Stimulated activated CD4-positive, alpha-beta T cell treated with anti-CD3 and anti-CD28 coated beads, Interleukin-4, amount 100 ng/mL, for 4 hours (primary cell): ENCODE results near the gene TREML2.
"Not testable (repeated sequence)": the region's sequence is repeated elsewhere in the genome, so short reads cannot be mapped to it uniquely, and the experiment has no call there.

Source experiments
- DNase-seq, 2 experiments: peaks; one replicate each; pipeline ENCODE4 v3.0.0-alpha.2; 2020

The TREML2 gene

GRCh38 chr6:41208439-41209106, 7.6 kb upstream of the TREML2 start:
- DNase-seq: no peak

- no peak for DNase-seq
Observed at GRCh38 chr6:41204156-41204555, 3.2 kb upstream of the TREML2 start.

DNA sequence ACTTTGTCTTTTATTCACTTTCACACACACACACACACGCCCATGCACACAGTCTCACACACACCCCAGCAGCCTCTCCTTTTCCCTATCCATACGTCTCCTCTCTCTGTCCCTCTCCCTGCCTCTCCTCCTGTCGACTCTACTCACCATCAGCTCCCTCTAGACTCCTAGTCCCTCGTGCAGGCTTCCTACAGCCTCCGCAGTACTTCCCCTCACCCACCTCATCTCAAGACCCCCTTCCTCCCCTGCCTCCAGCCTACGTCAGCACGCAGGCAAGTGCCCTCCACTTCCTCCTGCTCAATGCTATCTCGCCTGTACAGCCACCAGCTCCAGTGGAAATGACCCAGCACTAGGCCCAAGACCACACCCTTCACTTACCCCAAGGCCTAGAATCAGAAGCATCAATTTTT, 820 bp upstream of the TREML2 start:
- DNase-seq: no peak

GRCh38 chr6:41200296-41200900, 551 bp downstream of the TREML2 start:
- peak; percentile 22 to 48 for DNase-seq

- DNase-seq: no peak
Observed at GRCh38 chr6:41199552-41200246, 1.2 kb downstream of the TREML2 start.

DNA sequence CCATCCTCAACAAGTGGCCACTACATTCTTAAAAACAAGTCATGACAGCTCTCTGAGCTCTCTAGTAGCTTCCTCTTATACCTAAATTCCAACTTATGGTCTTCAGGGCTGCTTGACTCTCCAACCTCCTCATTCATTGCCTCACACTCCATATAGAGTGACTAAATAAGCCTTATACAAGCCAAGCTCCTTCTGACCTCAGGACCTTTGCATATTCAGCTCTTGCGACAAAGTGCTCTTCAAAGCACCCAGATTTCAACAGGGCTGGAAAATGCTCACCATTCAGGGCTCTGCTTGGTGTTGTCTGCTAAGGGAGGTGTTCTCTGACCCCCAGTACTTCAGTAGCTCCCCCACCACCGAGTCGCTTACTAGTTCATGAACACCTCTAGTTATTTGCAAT, 3.7 kb downstream of the TREML2 start:
- no peak for DNase-seq

DNA sequence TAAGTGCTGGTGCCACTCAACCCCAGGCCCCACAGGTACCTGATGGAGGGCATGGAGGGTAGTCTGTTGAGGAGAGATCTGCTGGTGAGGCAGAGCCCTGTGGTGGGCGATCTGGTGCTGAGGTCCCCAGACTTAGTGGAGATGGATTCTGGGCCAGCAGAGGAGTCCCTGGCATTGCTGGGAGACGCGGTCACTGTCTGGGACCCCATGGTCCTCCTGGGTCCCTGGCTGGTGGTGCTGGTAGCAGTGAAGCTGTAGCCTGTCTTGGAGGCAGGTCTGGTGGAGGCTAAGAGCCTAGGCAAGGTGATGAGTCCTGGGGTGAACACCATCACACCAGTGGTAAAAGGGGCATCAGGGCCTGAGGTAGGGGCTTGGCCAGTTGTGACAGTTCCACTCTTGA, 6.6 kb downstream of the TREML2 start:
- no peak for DNase-seq

DNA sequence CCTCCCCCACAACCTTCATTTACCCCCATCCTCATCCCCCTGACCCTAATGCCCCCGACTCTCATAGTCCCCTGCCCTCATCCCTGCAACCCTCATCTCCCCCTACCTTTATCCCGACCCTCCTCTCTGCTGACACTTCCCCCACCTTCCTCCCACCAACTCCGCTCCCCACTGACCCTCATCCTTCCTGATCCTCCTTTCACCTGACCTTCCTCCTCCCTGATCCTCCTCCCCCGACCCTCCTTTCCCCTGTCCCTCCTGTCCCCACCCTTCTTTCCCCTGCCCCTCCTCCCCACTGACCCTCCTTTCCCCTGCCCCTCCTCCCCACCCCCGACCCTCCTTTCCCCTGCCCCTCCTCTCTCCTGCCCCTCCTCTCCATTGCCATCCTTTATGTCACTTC, 7.1 kb downstream of the TREML2 start:
- no peak for DNase-seq

DNA sequence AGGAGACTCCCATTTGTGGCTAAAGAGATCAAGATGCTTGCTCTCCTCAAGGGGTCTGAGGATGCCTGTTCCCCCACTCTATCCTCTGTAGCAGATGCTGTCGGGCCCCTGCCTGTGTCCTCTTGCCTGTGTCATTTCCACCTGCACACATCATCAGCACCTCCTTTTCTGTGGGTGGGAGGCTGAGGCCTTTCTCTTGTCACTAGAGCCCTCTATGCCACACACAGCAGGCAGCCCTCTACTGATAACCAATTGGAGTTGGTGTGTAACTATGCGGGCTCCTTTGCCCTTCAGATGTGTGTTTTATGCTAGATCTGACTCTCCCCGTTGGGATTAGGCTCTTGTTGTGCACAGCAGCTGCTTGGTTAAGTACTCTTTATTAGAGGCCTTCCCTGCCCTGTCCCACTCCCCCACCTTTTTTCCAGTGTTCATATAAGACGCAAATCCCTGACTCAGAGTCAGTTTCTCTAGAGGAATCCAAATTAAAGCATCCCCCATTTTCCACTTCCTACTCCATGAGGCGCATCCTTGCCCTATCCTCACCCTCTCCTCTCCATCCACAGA, 7.7 kb downstream of the TREML2 start:
- no peak for DNase-seq

DNA sequence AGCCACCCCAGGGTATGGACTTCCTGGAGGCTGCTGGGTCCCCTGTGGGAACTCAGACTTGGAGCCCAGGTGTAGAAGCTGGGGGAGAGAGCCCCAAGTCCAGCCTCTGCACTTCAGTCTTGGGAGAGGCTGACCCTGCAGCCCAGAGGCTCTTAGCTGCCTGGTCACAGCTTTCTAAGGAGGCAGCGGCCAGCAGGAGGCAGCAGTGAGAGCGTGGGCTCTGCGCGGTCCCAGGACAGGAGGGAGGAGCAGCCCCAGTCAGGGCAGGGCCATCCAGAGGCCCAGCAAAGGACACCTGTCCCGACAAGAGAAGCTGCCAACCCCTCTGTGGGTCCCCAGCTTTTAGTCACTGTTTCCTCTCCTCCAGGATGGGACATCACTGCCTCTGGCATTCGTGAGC, 9.4 kb downstream of the TREML2 start:
- DNase-seq: peak in 1 of 2 experiments; percentile 38

GRCh38 chr6:41190791-41191190, 10.2 kb downstream of the TREML2 start:
- DNase-seq: no peak

- DNase-seq: no peak
Observed at GRCh38 chr6:41189967-41190366, 11.0 kb downstream of the TREML2 start.

DNA sequence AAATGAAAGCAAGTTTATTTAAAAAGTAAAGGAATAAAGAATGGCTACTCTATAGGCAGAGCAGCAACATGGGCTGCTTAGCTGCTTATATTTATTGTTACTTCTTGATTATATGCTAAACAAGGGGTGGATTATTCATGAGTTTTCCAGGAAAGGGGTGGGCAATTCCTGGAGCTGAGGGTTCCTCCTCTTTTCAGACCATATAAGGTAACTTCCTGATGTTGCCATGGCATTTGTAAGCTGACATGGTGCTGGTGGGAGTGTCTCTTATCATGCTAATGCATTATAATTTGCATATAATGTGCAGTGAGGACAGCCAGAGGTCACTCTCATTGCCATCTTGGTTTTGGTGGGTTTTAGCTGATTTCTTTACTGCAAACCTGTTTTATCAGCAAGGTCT, 11.9 kb downstream of the TREML2 start:
- DNase-seq: not testable (repeated sequence)

GRCh38 chr6:41187924-41188886, 12.7 kb downstream of the TREML2 start:
- no peak for DNase-seq

DNA sequence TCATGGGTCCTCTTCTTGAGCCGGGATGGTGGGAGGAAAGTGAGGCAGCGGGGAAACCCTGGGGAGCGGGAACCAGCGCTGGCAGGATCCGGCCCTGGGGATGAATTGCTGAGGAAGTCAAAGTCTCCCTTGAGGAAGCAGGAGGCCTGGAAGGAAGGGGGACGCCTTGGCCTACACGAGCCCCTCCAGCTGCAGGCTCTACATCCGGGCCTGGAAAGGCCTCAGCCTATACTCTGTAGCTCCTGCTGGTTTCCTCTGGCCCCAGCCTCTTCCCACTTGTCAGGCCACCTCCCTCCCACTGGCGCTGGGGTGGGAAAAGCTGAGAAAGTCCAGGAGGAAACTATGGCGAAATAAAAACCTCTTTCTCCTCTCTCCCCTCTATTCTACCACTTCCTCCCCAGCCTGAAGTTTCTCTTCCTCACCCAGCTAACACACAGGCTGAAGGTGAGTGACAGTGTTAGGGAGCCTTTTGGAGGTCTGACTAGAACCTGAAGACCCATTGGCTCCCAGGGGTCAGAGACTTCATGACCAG, 14.9 kb downstream of the TREML2 start:
- DNase-seq: no peak

DNA sequence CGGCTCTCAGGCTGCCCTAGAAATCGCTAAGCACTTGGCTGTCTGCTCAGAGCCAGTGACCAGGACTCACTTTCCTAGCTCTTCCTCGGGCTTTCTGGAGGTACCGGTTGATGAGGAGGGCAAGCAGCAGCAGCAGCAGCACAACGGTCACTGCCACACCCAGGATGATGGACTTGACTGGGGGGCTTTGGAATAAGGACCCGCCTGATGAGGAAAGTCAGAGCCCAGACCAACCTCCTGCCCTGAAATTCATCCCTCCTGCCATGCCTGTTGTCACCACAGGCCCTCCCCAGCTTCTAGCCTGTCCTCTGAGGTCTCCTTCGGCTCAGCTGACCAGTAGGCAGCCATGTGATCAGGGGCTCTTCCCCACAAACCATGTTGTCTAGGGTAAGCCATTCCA, 16.2 kb downstream of the TREML2 start:
- no peak for DNase-seq

- peak in 1 of 2 experiments; percentile 44 for DNase-seq
Observed at GRCh38 chr6:41182069-41183034, 18.6 kb downstream of the TREML2 start.

- no peak for DNase-seq
Observed at GRCh38 chr6:41181566-41181965, 19.4 kb downstream of the TREML2 start.

GRCh38 chr6:41179163-41179562, 21.8 kb downstream of the TREML2 start:
- no peak for DNase-seq

DNA sequence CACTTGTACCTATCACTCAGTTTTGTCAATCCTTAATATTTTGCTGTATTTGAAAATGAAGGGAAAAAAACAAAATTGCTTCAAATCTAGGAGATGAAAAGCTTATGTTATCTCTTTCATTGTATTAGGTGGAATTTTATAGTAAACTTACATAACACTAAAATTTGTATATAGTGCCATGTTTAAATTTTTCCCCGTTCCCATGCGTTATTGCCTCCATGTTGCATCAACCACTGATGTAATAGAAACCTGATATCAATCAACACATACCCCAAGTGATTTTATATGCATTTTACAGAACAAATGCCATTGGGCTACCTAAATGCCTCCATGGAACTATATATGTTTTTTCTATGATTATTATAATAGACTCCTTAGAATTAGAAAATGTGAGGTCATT, 23.3 kb downstream of the TREML2 start:
- DNase-seq: no peak

DNA sequence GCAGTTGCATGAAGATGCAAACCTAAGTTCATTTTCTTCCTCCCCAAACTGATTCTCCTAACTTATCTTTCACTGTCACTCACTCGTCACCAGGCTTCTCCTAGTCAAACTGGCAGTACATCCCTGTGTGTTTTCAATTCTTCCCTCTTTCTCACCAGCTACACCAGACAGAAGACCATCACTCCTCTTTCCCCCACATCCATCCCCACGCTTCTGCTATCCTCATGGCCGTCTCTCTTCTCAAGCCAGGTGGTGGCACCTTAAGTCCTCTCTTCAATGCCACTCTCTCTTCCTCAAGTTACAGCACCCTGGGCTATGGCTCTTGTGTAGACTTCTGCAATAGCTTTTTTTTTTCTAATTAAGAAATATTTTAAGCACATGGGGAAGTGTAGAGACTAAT, 23.7 kb downstream of the TREML2 start:
- no peak for DNase-seq
